HG03103 (cell line): ENCODE results near the gene NFIX.

ENCODE experiments used
- ATAC-seq: cut with Tn5 transposase; IDR thresholded peaks from one replicate; pipeline ENCODE4 v1.9.1; 2021; ENCODE audit warnings: low read depth; ENCODE audit not compliant: unreplicated experiment

The NFIX gene

GRCh38 chr19:13099073-13099999 lies 104.1 kb downstream of the NFIX start:
- no peak for ATAC-seq

DNA sequence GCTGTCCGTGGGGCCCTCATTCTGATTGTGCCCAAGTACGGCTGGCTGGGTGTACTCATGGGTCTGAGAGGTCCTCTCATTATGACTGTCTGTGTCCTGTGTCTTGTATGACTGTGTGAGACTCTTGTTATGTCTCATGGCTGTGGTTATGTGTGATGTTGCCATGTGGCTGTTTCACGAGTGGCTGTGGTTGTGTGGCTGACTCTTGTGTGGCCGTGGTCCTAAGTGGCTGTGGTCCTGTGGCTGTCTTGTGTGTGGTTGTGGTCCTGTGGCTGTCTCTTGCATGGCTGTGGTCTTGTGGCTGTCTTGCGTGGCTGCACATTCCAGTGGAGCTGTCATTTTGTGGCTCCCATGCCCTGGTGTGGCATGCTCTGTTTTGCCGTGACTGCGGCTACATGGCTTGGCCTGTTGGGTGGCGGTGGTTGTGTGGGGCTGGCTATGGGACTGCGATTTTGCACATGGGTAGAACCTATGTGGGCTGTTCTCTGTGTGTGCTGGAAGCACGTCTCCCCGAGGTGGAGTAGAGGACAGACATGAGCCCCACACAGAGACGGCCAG lies 104.8 kb downstream of the NFIX start:
- no peak for ATAC-seq

DNA sequence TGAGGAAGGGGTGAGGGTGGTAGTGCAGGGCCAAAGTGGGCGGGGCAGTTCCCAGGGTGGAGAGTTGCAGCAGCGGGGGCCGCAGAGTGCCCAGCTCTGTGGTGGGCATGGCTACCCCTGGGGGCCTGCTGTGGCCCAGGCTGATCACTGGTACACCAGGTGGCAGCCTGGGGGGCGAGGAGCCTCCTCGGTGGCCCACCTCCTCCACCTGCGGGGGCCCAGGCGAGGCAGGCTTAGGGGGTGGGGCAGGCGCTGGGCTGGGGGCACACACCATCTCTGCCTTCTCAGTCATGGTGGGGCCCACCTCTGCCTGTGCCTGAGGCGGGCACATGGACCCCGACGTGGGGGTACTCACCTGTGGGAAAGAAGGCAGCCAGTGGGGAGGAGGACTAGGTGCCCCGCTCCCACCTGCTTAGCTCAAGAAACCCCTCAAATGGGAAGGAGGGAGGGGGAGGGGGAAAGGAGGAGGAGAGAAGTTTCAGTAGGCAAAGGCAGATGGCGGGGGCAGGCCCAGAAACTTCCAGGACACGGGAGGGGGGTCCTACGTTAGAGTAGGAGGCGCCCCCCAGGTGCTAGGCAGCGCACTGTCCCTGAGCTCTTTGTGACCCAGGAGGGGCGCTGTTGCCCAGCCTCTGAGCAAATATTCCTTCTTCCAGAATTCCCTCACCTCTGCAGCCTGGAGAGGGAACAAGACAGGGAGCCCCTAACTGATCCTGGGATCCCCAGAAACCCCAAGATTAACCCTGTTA lies 105.7 kb downstream of the NFIX start:
- ATAC-seq: no peak

- ATAC-seq: no peak
Measured at GRCh38 chr19:13101590-13102415, 106.5 kb downstream of the NFIX start.

DNA sequence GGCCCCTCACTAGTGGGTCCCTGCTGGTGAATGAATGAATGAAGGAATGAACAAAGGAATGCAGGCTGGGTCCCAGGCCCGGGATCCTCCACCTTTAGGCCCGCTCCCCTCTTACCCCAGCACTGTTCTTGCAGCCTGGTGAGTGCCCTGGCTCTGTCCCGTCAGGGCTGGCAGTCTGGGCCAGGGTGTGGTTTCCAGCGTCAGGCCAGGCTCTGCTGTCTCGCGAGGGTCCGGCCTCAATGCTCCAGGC lies 107.1 kb downstream of the NFIX start:
- no peak for ATAC-seq

DNA sequence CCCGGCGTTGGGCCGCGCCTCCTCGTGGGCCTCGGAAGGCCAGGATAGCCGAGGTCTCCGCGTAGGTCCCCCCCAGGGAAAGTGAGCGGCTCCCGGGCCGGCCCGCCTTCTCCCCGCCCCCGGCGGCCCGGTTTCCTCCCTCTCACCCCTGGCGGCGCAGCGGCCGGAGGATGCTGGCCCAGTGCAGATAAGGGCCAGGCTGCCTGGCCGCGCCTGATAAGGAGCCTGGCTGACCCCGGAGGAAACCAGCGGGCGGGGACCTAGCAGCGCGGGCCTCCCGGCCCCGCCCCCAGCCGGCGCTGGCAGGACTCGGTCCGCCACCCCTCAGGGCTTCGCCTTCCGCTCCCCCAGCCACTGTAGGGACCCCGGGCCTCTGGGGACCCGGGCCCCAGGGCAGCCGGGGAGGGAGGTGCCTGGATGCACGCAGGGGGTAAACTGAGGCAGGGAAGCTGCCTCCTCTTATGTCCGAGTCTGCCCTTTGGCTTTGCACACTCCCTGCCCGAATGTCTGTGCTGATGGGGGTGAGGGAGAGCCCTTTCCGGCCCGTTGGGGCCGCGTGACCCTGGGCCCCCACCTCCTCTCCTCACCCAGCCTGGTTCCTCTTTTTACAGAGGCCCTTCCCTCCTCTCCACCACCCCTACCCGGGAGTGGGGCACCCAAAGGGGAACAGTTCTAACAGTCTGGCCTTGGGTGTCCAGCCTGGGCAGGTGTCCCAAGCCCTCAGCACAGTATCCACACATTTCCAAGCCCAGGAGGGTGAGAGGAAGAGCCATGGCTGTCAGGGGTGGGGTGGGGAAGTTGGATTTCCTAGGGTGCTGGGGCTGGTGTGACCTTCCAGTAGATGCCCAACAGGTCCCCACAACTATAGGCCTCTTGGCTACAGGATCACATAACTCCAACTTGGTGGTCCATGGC lies 107.6 kb downstream of the NFIX start, which contains the start of gene LYL1:
Gene LYL1 (minus strand): TSS at position 193 of the 915 bp plus-strand sequence. CDS start 1,687 bp downstream, outside the sequence.
- no peak for ATAC-seq

GRCh38 chr19:13103581-13104359 lies 108.5 kb downstream of the NFIX start:
- no peak for ATAC-seq

- ATAC-seq: no peak
Measured at GRCh38 chr19:13104360-13104847, 109.1 kb downstream of the NFIX start.

GRCh38 chr19:13104848-13105711 lies 109.8 kb downstream of the NFIX start:
- no peak for ATAC-seq

GRCh38 chr19:13109361-13110098 lies 114.3 kb downstream of the NFIX start:
- ATAC-seq: no peak

- ATAC-seq: no peak
Measured at GRCh38 chr19:13110099-13110610, 114.9 kb downstream of the NFIX start.

- ATAC-seq: no peak
Measured at GRCh38 chr19:13112555-13112954, 117.3 kb downstream of the NFIX start.

DNA sequence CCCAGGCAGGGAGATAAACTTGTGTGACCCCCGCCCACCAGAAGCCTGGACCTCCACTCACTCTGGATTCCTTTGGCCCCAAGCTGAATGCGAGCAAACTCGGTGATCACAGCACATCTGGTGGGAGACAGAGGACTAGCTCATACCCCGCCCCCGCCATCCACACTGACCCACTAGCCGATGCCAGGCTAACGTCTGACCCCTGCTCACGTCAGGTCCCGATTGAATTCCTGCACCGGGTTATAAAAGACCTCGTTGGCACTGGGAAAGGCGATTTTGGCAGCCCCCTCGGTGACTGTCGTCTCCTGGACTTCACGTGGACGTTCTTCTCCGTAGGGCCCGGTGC lies 120.6 kb downstream of the NFIX start:
- no peak for ATAC-seq

- no peak for ATAC-seq
Measured at GRCh38 chr19:13116282-13117175, 121.3 kb downstream of the NFIX start, which contains the start of gene TRMT1. TRMT1 (minus strand) TSS chr19:13116740; CDS start chr19:13116399, 341 bp downstream.

- no peak for ATAC-seq
Measured at GRCh38 chr19:13117176-13117771, 122.0 kb downstream of the NFIX start.
